Gastrocnemius medialis (tissue), 4 donors: Measurements from ENCODE around the gene STX3.

Experiments used
- CTCF ChIP-seq, 5 experiments: fragments of 450-650 bp in 3 of 5; fragments of 200-600 bp in 2 of 5; sonication (generic) in 2 of 5; IDR thresholded peaks in 4 of 5; conservative IDR thresholded peaks in 1 of 5; 1 replicate in 4 of 5; 2 replicates in 1 of 5; pipeline ENCODE4 v1.5.1; 2016 to 2019; ENCODE audit warnings: antibody characterized with exemption in 5 of 5, mild to moderate bottlenecking in 3 of 5, moderate library complexity in 3 of 5
- POLR2A ChIP-seq, 2 donors: fragments of 450-650 bp; IDR thresholded peaks; one replicate each; pipeline ENCODE4 v1.6.1; 2017; ENCODE audit warnings: antibody characterized with exemption in 2 of 2, mild to moderate bottlenecking in 2 of 2, moderate library complexity in 2 of 2

GRCh38 chr11:59839615-59840014 is 84.4 kb downstream of the STX3 start:
- TF ChIP-seq CTCF (IDR thresholded peaks at IDR 0.05 in 4 of 5, conservative IDR thresholded peaks at IDR 0.05 in 1 of 5): no peak
- no peak for TF ChIP-seq POLR2A (IDR thresholded peaks at IDR 0.05)
